HG03378 (cell line): ENCODE results near the gene EFNB3.

ENCODE experiments used
- ATAC-seq: cut with Tn5 transposase; IDR thresholded peaks from one replicate; pipeline ENCODE4 v1.9.1; 2021; ENCODE audit warnings: mild to moderate bottlenecking, moderate library complexity; ENCODE audit not compliant: unreplicated experiment

The EFNB3 gene

GRCh38 chr17:7756968-7757367 is 52.0 kb downstream of the EFNB3 start:
- no peak for ATAC-seq
